Astrocyte (in vitro differentiated cells and primary cell): Measurements from ENCODE around the gene NDUFV3. TPM values are rescaled to one million over a fixed set of nuclear protein-coding genes. Genes with fewer than 3 reads are reported as not detected.

Experiments
- DNase-seq: peaks from one replicate; pipeline ENCODE4 v3.0.0-alpha.2; 2010; ENCODE audit warnings: low read depth
- FAIRE-seq: peaks from 2 replicates; lab custom pipeline; 2011; peaks lifted over from hg19 to GRCh38; lab: Jason Lieb, UNC
- H2AFZ ChIP-seq: 2 replicates; pipeline ENCODE4 v1.6.0; 2012; ENCODE audit warnings: low read depth, low read length, inconsistent platforms
- H3K27ac ChIP-seq: 2 replicates; pipeline ENCODE4 v1.5.1; 2011; ENCODE audit warnings: low read depth, low read length, inconsistent platforms
- H3K27me3 ChIP-seq: 2 replicates; pipeline ENCODE4 v1.6.0; 2011; ENCODE audit warnings: low read length, inconsistent platforms; ENCODE audit not compliant: insufficient read depth
- H3K36me3 ChIP-seq: 2 replicates; pipeline ENCODE4 v1.5.1; 2011; ENCODE audit warnings: low read length, inconsistent platforms; ENCODE audit not compliant: insufficient read depth
- H3K4me1 ChIP-seq: 2 replicates; pipeline ENCODE4 v1.5.1; 2011; ENCODE audit warnings: low read length, inconsistent platforms; ENCODE audit not compliant: insufficient read depth
- H3K4me2 ChIP-seq: 2 replicates; pipeline ENCODE4 v1.6.0; 2012; ENCODE audit warnings: low read length, inconsistent platforms
- H3K4me3 ChIP-seq: 2 replicates; pipeline ENCODE4 v1.5.1; 2011; ENCODE audit warnings: low read depth, mild to moderate bottlenecking, low read length, inconsistent platforms; ENCODE audit not compliant: insufficient read depth
- H3K79me2 ChIP-seq: 2 replicates; pipeline ENCODE4 v1.6.0; 2012; ENCODE audit warnings: mild to moderate bottlenecking, low read length, inconsistent platforms; ENCODE audit not compliant: insufficient read depth
- H3K9ac ChIP-seq: 2 replicates; pipeline ENCODE4 v1.6.0; 2012; ENCODE audit warnings: mild to moderate bottlenecking, low read length, inconsistent platforms
- H3K9me3 ChIP-seq: 2 replicates; pipeline ENCODE4 v1.5.1; 2012; ENCODE audit warnings: low read depth, mild to moderate bottlenecking, low read length, inconsistent platforms; ENCODE audit not compliant: insufficient read depth
- H4K20me1 ChIP-seq: 2 replicates; pipeline ENCODE4 v1.6.0; 2012; ENCODE audit warnings: low read length, inconsistent platforms; ENCODE audit not compliant: insufficient read depth
- H3K27ac Mint-ChIP-seq: one replicate; pipeline ENCODE4 v1.8.0; 2021; ENCODE audit warnings: mild to moderate bottlenecking, mixed read lengths; ENCODE audit not compliant: unreplicated experiment
- H3K27me3 Mint-ChIP-seq: one replicate; pipeline ENCODE4 v1.8.0; 2021; ENCODE audit warnings: low read depth, mixed read lengths; ENCODE audit not compliant: unreplicated experiment
- H3K36me3 Mint-ChIP-seq: one replicate; pipeline ENCODE4 v1.8.0; 2021; ENCODE audit warnings: low read depth, mixed read lengths; ENCODE audit not compliant: unreplicated experiment
- H3K4me1 Mint-ChIP-seq: one replicate; pipeline ENCODE4 v1.8.0; 2021; ENCODE audit warnings: low read depth, mixed read lengths; ENCODE audit not compliant: unreplicated experiment
- H3K4me3 Mint-ChIP-seq: one replicate; pipeline ENCODE4 v1.8.0; 2021; ENCODE audit warnings: mild to moderate bottlenecking, moderate library complexity, mixed read lengths; ENCODE audit not compliant: unreplicated experiment
- H3K9me3 Mint-ChIP-seq: one replicate; pipeline ENCODE4 v1.8.0; 2021; ENCODE audit warnings: mild to moderate bottlenecking, mixed read lengths; ENCODE audit not compliant: unreplicated experiment
- CTCF ChIP-seq: IDR thresholded peaks from 2 replicates; pipeline ENCODE4 v1.5.1; 2011; ENCODE audit warnings: low read depth, mild to moderate bottlenecking, inconsistent platforms, low read length, moderate library complexity; ENCODE audit not compliant: insufficient read depth
- EZH2 ChIP-seq: IDR thresholded peaks from 2 replicates; pipeline ENCODE4 v1.6.1; 2012; ENCODE audit warnings: mild to moderate bottlenecking, low read length, inconsistent platforms; ENCODE audit not compliant: insufficient read depth
- total RNA-seq: library from RNA; stranded (reverse); gene quantifications from 2 replicates; pipeline ENCODE4 v1.2.1, GENCODE V29; 2021

The NDUFV3 gene
- total RNA-seq, 1 donor from 2014 or later = 42.5 TPM

- no peaks in the 10 kb centered on the region for H3K9me3 ChIP-seq
- TF ChIP-seq EZH2 = no peak
- no peak for TF ChIP-seq CTCF
- peaks cover 38% of the 10 kb centered on the region for H3K36me3 ChIP-seq
- no peak overlapping the region for H3K4me3 ChIP-seq
- Mint-ChIP-seq H3K27ac (no peak overlapping the region), H3K9me3 (no peaks in the 10 kb centered on the region), H3K4me1 (no peaks in the 10 kb centered on the region), H3K36me3 (peaks cover 19% of the 10 kb centered on the region), H3K27me3 (no peaks in the 10 kb centered on the region), H3K4me3 (no peak overlapping the region)
- no peaks in the 10 kb centered on the region for H3K27me3 ChIP-seq
- H3K4me1 ChIP-seq = no peaks in the 10 kb centered on the region
- no peak overlapping the region for H2AFZ ChIP-seq
- FAIRE-seq (no peak), DNase-seq (no peak)
- H4K20me1 ChIP-seq = peaks cover 80% of the 10 kb centered on the region
- H3K9ac ChIP-seq = no peak overlapping the region
- peaks cover 62% of the 10 kb centered on the region for H3K79me2 ChIP-seq
- no peak overlapping the region for H3K27ac ChIP-seq
- H3K4me2 ChIP-seq = no peak overlapping the region
Measured at GRCh38 chr21:42858957-42859890, 33.9 kb upstream of the NDUFV3 start.

- Histone ChIP-seq H3K4me1 (no peaks in the 10 kb centered on the region), H3K9me3 (no peaks in the 10 kb centered on the region), H3K79me2 (peaks cover 68% of the 10 kb centered on the region), H2AFZ (no peak overlapping the region), H3K4me2 (no peak overlapping the region), H3K36me3 (peaks cover 32% of the 10 kb centered on the region), H3K4me3 (no peak overlapping the region), H3K27me3 (no peaks in the 10 kb centered on the region), H3K9ac (no peak overlapping the region), H4K20me1 (peaks cover 86% of the 10 kb centered on the region), H3K27ac (no peak overlapping the region)
- Mint-ChIP-seq H3K27ac (no peak overlapping the region), H3K27me3 (no peaks in the 10 kb centered on the region), H3K36me3 (peaks cover 19% of the 10 kb centered on the region), H3K4me3 (no peak overlapping the region), H3K4me1 (no peaks in the 10 kb centered on the region), H3K9me3 (no peaks in the 10 kb centered on the region)
- TF ChIP-seq CTCF (no peak), EZH2 (no peak)
- FAIRE-seq (no peak), DNase-seq (no peak)
Measured at GRCh38 chr21:42859891-42860230, 33.2 kb upstream of the NDUFV3 start.

DNA sequence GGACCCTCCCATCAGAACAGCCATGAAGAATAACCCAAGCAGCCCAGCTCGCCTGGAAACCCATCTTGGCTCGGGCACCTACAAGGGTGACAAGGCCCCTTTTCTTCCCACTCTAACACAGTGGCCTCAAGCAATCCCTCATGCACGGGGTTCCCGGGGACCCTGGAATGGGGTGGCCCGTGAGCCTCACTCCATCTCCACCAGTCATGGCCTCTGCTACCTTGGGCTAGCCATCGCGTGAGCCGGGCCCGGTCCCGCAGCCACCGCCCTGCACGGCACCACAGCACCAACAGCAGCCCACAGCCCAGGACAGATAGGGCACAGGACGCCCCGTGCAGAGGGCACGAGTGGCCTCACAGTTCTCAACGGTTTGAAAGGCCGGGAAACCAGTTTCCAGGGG, 32.8 kb upstream of the NDUFV3 start:
- H3K4me3 ChIP-seq = no peak overlapping the region
- H3K27me3 ChIP-seq = no peaks in the 10 kb centered on the region
- H3K4me1 ChIP-seq = no peaks in the 10 kb centered on the region
- H3K27me3 Mint-ChIP-seq = no peaks in the 10 kb centered on the region
- H3K4me1 Mint-ChIP-seq = no peaks in the 10 kb centered on the region
- H3K27ac Mint-ChIP-seq = no peak overlapping the region
- H3K4me3 Mint-ChIP-seq = no peak overlapping the region
- DNase-seq (no peak), FAIRE-seq (no peak)
- no peak overlapping the region for H3K9ac ChIP-seq
- TF ChIP-seq EZH2 (no peak), CTCF (no peak)
- peaks cover 19% of the 10 kb centered on the region for H3K36me3 Mint-ChIP-seq
- H3K4me2 ChIP-seq = no peak overlapping the region
- peaks cover 28% of the 10 kb centered on the region for H3K36me3 ChIP-seq
- no peak overlapping the region for H3K27ac ChIP-seq
- no peaks in the 10 kb centered on the region for H3K9me3 ChIP-seq
- H2AFZ ChIP-seq = no peak overlapping the region
- H4K20me1 ChIP-seq = peaks cover 89% of the 10 kb centered on the region
- peaks cover 73% of the 10 kb centered on the region for H3K79me2 ChIP-seq
- H3K9me3 Mint-ChIP-seq = no peaks in the 10 kb centered on the region
